Measurements from ENCODE around the gene MMP24OS. TPM values are rescaled to one million over a fixed set of nuclear protein-coding genes. Genes with fewer than 3 reads are reported as not detected.
A peak's percentile ranks its signal among the peaks of the same experiment; 100 is the strongest.

MMP24OS gene
- total RNA-seq, 1 experiment from 2014 or later, result 59.6 TPM

- peak overlapping the region; percentile 88 for H3K4me2 ChIP-seq (ENCODE audit: low read length)
- ChIA-PET POLR2A (interaction anchor here (1.0 kb wide), 1 partner anchor 178 kb away, joined by 3 read pairs; no protein-coding TSS in a partner anchor), RAD21 (ENCODE audit: low non-redundant PET in 1 of 2, low total read pairs in 2 of 2, uncharacterized antibody in 2 of 2, unreplicated experiment in 2 of 2) (interaction anchor here in 1 of 2 experiments (0.6 kb wide), 1 partner anchor 444 kb away, joined by 3 read pairs; no protein-coding TSS in a partner anchor), CTCF (interaction anchor here (1.1 to 2.2 kb wide), 2 partner anchors 132 to 403 kb away, joined by 3 to 13 read pairs; no protein-coding TSS in a partner anchor)
- H3K79me2 ChIP-seq (ENCODE audit: insufficient read depth, low read length), result peaks cover 50% of the 10 kb centered on the region
- H3K27me3 ChIP-seq (ENCODE audit: insufficient read depth, low read length), result no peaks in the 10 kb centered on the region
- DNase-seq (ENCODE audit: low read depth, low spot score) (no peak), ATAC-seq (no peak)
- H3K4me3 ChIP-seq (replicated peaks in 1 of 2; ENCODE audit: low read depth in 1 of 2, low read length in 2 of 2), result peak overlapping the region; percentile 83 to 87
- H3K27ac ChIP-seq (ENCODE audit: low read depth, low read length), result peak overlapping the region; percentile 78
- TF ChIP-seq EZH2phosphoT487 (IDR thresholded peaks at IDR 0.05; ENCODE audit: borderline replicate concordance), result no peak
- no peak for TF ChIP-seq MAX (IDR thresholded peaks at IDR 0.05)
- no peak for TF ChIP-seq SRF (IDR thresholded peaks at IDR 0.05; ENCODE audit: low read depth)
- no peak for TF ChIP-seq CEBPB (IDR thresholded peaks at IDR 0.05; ENCODE audit: low read depth)
- no peak for TF ChIP-seq ZNF274 (IDR thresholded peaks at IDR 0.05; ENCODE audit: low read depth, low read length)
- no peak for TF ChIP-seq EZH2 (IDR thresholded peaks at IDR 0.05)
- no peak for TF ChIP-seq SIN3A (IDR thresholded peaks at IDR 0.05; ENCODE audit: low read depth)
- TF ChIP-seq CTCF (IDR thresholded peaks at IDR 0.05 in 2 of 3, conservative IDR thresholded peaks at IDR 0.05 in 1 of 3; ENCODE audit: borderline replicate concordance in 1 of 3, insufficient read depth in 1 of 3, low read depth in 2 of 3, low read length in 2 of 3), result no peak
- TF ChIP-seq REST (IDR thresholded peaks at IDR 0.05; ENCODE audit: low read depth), result no peak
- H2AFZ ChIP-seq (ENCODE audit: low read depth, low read length, poor library complexity, severe bottlenecking), result no peak overlapping the region
- no peaks in the 10 kb centered on the region for H3K9me3 ChIP-seq (ENCODE audit: control insufficient read depth in 1 of 2, insufficient read depth in 1 of 2, low read depth in 1 of 2, low read length in 2 of 2)
- no TSS peak for BruUV-seq (replicated peaks)
- H4K20me1 ChIP-seq (ENCODE audit: insufficient read depth), result no peaks in the 10 kb centered on the region
- H3K36me3 ChIP-seq (ENCODE audit: control insufficient read depth in 1 of 2, insufficient read depth in 2 of 2, low read length in 2 of 2), result peaks cover 20 to 42% of the 10 kb centered on the region in 2 experiments
- H3K4me1 ChIP-seq (ENCODE audit: control insufficient read depth in 1 of 2, insufficient read depth in 2 of 2, low read length in 2 of 2), result peaks cover 7 to 24% of the 10 kb centered on the region in 2 experiments; a peak in 3 of 4 replicates
- intact Hi-C loops (cut with micrococcal nuclease), result no loop called here
- H3K9me2 ChIP-seq (ENCODE audit: insufficient read depth), result no peaks in the 10 kb centered on the region
- peak overlapping the region; percentile 80 for H3K9ac ChIP-seq (ENCODE audit: low read length)
These were observed 795 bp downstream of the MMP24OS start for GRCh38 chr20:35277127-35277526.

All from HCT116 (cell line).